Measurements from ENCODE around the gene MYO1B.

Gene MYO1B

DNA sequence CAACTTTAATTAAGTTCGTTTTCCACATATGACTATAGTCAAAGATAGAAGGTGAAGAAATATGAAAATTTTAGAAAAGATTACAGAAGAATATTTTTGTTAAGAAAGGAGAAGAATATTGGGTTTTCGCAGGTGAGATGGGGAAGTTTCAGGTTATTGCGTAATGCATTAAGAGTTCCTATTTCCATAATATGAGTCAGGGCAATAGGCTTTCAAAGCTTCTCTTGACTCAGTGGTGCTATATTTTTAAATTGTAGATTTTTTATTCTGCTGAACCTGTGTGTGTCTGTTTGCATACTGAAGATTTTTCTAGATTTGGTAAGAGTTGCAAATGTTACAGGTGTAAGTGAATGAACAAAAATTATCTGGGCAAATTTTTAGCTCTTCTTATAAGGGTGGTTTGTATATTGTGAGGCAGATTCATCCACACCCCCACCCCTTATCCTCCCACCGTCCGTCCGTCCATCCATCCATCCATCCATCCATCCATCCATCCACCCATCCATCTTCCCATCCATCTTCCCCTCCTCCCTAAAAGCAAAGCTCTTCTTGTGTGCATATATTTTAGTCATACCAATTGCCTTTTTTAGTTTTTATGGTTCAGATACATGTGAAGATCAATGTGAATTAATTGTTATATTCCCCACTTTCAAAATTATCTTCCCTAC, 69.6 kb downstream of the MYO1B start:
- H3K4me3 ChIP-seq (ENCODE audit: low read length), result no peak overlapping the region
- no peak for DNase-seq (ENCODE audit: low read depth)
- TF ChIP-seq, protein P1, sequence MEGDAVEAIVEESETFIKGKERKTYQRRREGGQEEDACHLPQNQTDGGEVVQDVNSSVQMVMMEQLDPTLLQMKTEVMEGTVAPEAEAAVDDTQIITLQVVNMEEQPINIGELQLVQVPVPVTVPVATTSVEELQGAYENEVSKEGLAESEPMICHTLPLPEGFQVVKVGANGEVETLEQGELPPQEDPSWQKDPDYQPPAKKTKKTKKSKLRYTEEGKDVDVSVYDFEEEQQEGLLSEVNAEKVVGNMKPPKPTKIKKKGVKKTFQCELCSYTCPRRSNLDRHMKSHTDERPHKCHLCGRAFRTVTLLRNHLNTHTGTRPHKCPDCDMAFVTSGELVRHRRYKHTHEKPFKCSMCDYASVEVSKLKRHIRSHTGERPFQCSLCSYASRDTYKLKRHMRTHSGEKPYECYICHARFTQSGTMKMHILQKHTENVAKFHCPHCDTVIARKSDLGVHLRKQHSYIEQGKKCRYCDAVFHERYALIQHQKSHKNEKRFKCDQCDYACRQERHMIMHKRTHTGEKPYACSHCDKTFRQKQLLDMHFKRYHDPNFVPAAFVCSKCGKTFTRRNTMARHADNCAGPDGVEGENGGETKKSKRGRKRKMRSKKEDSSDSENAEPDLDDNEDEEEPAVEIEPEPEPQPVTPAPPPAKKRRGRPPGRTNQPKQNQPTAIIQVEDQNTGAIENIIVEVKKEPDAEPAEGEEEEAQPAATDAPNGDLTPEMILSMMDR (conservative IDR thresholded peaks at IDR 0.05; ENCODE audit: low read depth, low read length), result no peak

DNA sequence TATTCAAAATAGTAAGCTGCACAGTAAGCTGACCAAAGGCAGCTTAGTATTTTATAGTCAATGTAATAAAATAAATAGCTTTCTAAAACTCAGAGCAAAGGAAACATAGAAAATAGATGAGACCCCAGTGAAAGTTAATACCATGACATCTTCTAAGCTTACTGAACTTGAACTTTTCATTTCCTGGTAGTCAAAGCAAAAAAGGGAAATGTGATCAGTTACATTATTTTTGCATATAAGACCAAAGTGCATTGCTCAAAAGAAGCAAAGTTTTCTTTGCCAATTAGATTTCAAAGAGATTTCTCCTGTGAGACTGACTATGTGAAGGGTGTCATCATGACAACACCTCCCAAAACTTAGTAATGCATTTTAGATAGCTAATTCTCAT, 70.2 kb downstream of the MYO1B start:
- TF ChIP-seq, protein P1 (conservative IDR thresholded peaks at IDR 0.05; ENCODE audit: low read depth, low read length), result no peak
- DNase-seq (ENCODE audit: low read depth), result no peak
- no peak overlapping the region for H3K4me3 ChIP-seq (ENCODE audit: low read length)

DNA sequence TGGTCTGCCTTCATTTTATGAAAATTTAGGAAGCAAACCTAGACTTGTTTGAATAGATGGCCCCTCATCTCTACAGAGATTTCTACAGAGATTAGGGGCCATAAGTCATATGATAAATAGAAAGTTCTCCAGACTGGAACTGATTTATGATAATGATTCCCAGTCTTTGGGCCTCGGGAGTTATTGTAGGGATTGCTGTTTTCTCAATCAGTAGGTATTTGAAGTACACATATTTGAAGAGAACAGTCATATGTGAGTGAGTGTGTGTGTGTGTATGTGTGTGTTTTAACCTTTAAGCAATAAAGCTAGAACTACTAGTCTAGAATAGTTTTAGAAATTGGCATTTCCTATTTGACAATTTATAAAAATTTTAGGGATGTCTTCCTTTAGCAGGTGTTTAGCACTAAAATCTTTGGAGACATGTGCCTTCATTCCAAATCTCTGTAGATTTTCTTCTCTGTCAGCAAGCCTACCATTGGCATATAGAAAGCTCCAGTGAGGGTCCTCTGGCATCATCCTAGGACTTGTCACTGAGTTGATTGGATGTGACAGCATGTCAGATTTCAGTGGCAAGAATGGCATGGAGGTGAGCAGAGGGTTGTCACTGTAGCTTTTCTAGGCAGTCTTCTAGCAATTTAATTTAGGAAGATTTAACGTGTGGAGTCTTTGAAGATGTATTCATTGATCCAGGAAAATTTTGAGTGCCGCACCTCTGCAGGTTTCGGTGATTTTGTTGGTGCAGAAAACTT, 71.2 kb downstream of the MYO1B start:
- DNase-seq (ENCODE audit: low read depth), result no peak
- H3K4me3 ChIP-seq (ENCODE audit: low read length), result no peak overlapping the region
- TF ChIP-seq, protein P1 (conservative IDR thresholded peaks at IDR 0.05; ENCODE audit: low read depth, low read length), result no peak

DNA sequence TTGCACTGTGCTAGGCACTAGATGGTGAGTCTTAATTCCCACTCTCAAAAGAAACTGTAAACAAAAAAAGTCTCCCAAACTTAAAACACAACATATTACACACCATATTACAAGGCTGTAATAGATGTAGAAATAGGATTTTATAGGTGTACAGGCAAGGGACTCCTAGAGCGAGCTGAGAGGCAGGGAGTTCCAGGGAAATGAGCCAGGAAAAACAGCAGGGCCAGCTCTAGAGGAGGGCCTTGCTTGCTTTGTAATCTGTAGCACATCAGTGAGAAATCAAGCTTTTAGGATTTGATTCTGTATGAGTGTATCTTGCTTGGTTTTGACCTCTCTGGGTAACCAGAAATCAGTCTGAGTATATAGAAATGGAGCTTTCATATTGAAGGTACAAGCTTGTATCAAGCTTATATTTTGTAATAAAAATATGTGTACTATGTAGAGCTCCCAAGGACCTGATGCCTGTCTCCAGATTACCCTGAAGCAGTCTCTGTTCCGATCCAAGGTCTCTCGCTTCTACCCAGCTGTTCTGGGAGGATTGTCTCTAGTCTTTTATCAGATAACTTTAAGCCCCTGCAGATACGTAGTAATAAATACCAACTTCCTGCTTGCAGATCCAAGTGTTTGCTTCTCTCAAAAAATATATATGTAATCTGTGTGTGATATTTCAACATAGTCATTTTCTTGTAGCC, 73.0 kb downstream of the MYO1B start:
- DNase-seq (ENCODE audit: low read depth), result no peak
- H3K4me3 ChIP-seq (ENCODE audit: low read length), result no peak overlapping the region
- TF ChIP-seq, protein P1 (conservative IDR thresholded peaks at IDR 0.05; ENCODE audit: low read depth, low read length), result no peak

GRCh38 chr2:191318729-191319078, 73.5 kb downstream of the MYO1B start:
- TF ChIP-seq, protein P1 (conservative IDR thresholded peaks at IDR 0.05; ENCODE audit: low read depth, low read length), result no peak
- no peak overlapping the region for H3K4me3 ChIP-seq (ENCODE audit: low read length)
- DNase-seq (ENCODE audit: low read depth), result no peak

- TF ChIP-seq, protein P1 (conservative IDR thresholded peaks at IDR 0.05; ENCODE audit: low read depth, low read length), result no peak
- no peak for DNase-seq (ENCODE audit: low read depth)
- no peak overlapping the region for H3K4me3 ChIP-seq (ENCODE audit: low read length)
These were observed 74.0 kb downstream of the MYO1B start for GRCh38 chr2:191319186-191319585.
